Renal cortex interstitium (tissue), 11 donors: ENCODE data around the gene DCUN1D1. TPM values are rescaled to one million over a fixed set of nuclear protein-coding genes. Genes with fewer than 3 reads are reported as not detected.

ENCODE experiments used
- DNase-seq, 11 donors: peaks; one replicate each; pipeline ENCODE4 v3.0.0-alpha.2; 2013; ENCODE audit warnings: low read depth in 9 of 11, low spot score in 4 of 11; ENCODE audit errors: extremely low read depth in 1 of 11
- polyA plus RNA-seq, 3 donors: library from polyadenylated mRNA; unstranded; fragments of 120-200 nt; gene quantifications; one replicate each; pipeline ENCODE4 v1.2.1, GENCODE V29; 2013; ENCODE audit not compliant: insufficient read length in 3 of 3

Gene DCUN1D1
- polyA plus RNA-seq, 3 donors, result 50.2 to 63.0 (median 61.4) TPM

DNA sequence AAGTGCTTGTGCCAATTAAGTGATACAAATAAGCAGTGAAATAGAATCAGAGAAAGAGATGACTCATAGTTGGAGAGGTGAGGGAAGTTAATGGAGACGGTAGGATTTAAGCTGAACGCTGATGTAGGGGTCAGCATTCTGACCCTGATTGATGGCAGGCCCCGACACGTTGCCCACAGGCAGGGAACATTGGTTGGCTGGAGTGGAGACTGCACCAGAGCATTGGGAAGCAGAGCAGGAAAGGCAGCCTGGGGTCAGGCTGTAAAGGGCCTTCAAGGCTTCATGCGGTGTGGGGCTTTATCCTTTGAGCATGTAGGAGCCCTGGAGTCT lies 68.6 kb downstream of the DCUN1D1 start:
- DNase-seq, result no peak

- no peak for DNase-seq
Measured at GRCh38 chr3:182910936-182911781, 69.2 kb downstream of the DCUN1D1 start.

- DNase-seq, result peak in 7 of 11 donors; percentile 4 to 18 (median 6)
Measured at GRCh38 chr3:182909318-182910040, 70.9 kb downstream of the DCUN1D1 start.

- DNase-seq, result no peak
Measured at GRCh38 chr3:182908471-182908870, 71.9 kb downstream of the DCUN1D1 start.

- DNase-seq, result no peak
Measured at GRCh38 chr3:182906036-182906435, 74.3 kb downstream of the DCUN1D1 start.

GRCh38 chr3:182905623-182906022 lies 74.7 kb downstream of the DCUN1D1 start:
- no peak for DNase-seq

GRCh38 chr3:182904164-182904563 lies 76.2 kb downstream of the DCUN1D1 start:
- no peak for DNase-seq

DNA sequence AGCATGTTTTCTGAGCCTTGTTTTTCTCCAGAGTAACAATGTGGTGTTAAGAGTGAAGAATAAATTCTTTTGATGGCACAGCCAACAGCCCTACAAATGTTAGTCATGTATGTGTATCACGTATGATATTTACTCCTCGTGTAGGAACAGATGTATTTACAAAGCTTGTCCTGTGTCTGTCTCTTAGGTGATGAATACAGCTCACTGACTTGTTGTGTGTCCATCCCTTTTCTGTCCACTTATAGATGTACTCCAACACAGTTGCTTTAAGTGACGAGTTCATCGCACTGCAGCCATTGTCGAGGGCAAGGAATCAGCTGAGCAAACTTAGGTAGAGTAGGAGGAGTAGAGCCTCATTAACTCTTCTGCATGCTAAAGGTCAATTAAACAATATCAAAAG lies 78.1 kb downstream of the DCUN1D1 start:
- no peak for DNase-seq

DNA sequence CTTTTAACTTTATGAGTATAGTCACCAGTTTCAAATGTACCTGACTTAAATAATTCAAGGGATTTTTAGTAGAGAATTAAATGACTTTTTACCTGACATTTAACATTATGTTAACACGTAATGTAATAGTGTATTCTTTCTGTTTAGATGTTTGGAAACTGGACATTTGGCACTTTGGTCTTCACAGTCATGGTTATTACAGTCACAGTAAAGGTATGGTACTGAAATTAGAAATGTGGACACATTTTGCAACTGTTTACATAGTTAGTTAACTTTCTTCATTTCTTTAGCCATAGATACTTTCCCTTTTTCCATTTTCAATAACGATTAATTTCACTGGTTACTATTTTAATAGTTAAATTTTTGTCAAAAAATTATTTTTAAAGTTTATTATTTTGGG lies 83.8 kb downstream of the DCUN1D1 start:
- no peak for DNase-seq

GRCh38 chr3:182895513-182896112 lies 84.7 kb downstream of the DCUN1D1 start:
- peak in 1 of 11 donors; percentile 17 for DNase-seq

- DNase-seq, result no peak
Measured at GRCh38 chr3:182892226-182892625, 88.1 kb downstream of the DCUN1D1 start.

DNA sequence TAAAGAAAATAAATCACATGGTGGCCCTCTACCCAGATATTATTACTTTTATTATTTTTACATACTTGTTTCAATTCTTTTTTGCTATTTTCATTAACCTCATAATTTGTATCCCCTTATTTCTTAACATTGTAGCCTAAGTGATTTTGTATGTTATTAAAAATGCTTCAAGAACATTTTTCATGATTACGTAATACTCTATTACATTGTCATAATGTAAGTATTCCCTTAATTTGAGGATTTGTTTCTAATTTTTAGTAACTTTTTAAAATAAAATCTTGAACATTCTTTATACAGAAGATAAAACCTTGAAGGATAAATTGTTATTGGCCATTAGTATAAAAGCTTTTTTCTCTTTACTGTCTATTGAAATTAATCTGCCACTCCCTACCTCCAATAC lies 89.0 kb downstream of the DCUN1D1 start:
- no peak for DNase-seq

GRCh38 chr3:182889948-182890629 lies 90.2 kb downstream of the DCUN1D1 start:
- DNase-seq, result no peak

Other genes with a start within 250 kb of the DCUN1D1 start
- 10 to 100 TPM; 56.9 to 63.8 (median 60.2) TPM for gene ATP11B, start 187.0 kb downstream of the DCUN1D1 start, polyA plus RNA-seq
- 10 to 100 TPM; 53.8 to 73.8 (median 62.0) TPM for gene MCCC1, start 119.0 kb upstream of the DCUN1D1 start, polyA plus RNA-seq
- gene LAMP3, start 182.2 kb upstream of the DCUN1D1 start, polyA plus RNA-seq, result 1 to 10 TPM; 2.3 to 4.2 (median 3.5) TPM